22Rv1 (cell line): ENCODE results near the gene SLC13A4.

Source experiments
- CTCF ChIP-seq: fragments of 450-650 bp; IDR thresholded peaks from 2 replicates; pipeline ENCODE4 v1.5.1; 2017; ENCODE audit warnings: mild to moderate bottlenecking
- ZFX ChIP-seq: fragments of 450-650 bp; IDR thresholded peaks from 2 replicates; pipeline ENCODE4 v1.6.1; 2017; ENCODE audit warnings: antibody characterized with exemption, borderline replicate concordance

GRCh38 chr7:135743907-135744731, 16.1 kb upstream of the SLC13A4 start:
- no peak for TF ChIP-seq CTCF
- no peak for TF ChIP-seq ZFX
